ENCODE measurements around the gene ELANE.

The ELANE gene

GRCh38 chr19:861756-862580 is 9.9 kb downstream of the ELANE start:
- DNase-seq (ENCODE audit: extremely low read depth, low read depth): no peak
- TF ChIP-seq CTCF (IDR thresholded peaks at IDR 0.05; ENCODE audit: low read depth, low read length): no peak

- no peak for DNase-seq (ENCODE audit: extremely low read depth, low read depth)
- TF ChIP-seq CTCF (IDR thresholded peaks at IDR 0.05; ENCODE audit: low read depth, low read length): no peak
Observed at GRCh38 chr19:862581-863314, 10.6 kb downstream of the ELANE start.

- no peak for TF ChIP-seq CTCF (IDR thresholded peaks at IDR 0.05; ENCODE audit: low read depth, low read length)
- DNase-seq (ENCODE audit: extremely low read depth, low read depth): no peak
Observed at GRCh38 chr19:863315-863620, 11.2 kb downstream of the ELANE start.

GRCh38 chr19:866769-867300 is 14.7 kb downstream of the ELANE start:
- no peak for TF ChIP-seq CTCF (IDR thresholded peaks at IDR 0.05; ENCODE audit: low read depth, low read length)

GRCh38 chr19:867301-867793 is 15.2 kb downstream of the ELANE start:
- DNase-seq (ENCODE audit: extremely low read depth, low read depth): no peak
- no peak for TF ChIP-seq CTCF (IDR thresholded peaks at IDR 0.05; ENCODE audit: low read depth, low read length)

More at GRCh38 chr19:866769-867300, 14.7 kb downstream of the ELANE start:
- no peak for DNase-seq (ENCODE audit: extremely low read depth, low read depth)

GRCh38 chr19:867855-868457 is 15.9 kb downstream of the ELANE start:
- no peak for TF ChIP-seq CTCF (IDR thresholded peaks at IDR 0.05; ENCODE audit: low read depth, low read length)
- DNase-seq (ENCODE audit: extremely low read depth, low read depth): no peak

Data from AG09319 (cell line).